Measurements from ENCODE around the gene TSR3.

Gene TSR3

DNA sequence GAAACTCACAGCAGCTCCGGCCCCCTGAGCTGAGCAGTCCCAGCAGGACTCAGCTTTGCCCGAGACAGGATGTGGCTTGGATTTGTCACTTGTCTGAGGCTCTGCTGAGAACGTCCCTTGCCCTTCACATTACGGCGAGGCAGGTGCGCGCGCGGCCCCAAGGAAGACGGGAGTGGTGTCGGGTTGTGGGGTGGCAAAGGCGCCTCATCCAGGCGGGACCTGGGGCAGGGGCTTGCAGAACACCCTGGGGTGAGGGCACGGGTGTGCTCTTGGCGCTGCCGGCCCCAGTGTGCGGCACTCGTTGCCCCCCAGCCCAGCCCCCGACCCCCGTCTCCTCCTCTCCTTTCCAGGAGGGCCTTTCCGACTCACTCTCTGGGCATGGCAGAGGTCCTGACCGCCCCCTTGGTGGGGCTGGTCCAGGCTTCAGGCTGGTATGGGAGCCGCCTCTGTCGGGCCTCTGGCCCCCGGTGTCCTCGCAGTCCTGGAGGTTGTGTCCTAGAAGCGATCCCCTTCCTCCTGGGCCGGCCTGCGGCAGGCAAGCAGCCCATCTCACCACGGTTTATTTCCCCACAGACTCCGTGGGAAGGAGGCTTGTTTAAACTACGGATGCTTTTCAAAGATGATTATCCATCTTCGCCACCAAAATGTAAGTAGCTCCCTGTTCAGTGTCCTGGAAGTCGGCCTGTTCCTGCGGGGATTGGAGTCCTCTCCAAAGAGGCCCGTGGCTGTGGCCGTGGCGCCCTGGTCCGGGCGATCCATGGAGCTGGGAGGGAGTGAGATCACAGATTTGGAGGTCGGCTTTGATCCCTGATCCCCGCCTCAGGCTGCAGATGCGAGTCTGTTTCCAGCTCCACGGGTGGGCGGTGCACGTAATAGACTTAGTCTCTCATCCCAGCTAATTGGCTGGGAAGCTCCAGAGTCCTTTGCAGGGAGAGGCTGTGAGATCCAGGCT, 36.3 kb downstream of the TSR3 start:
- TF ChIP-seq ZFX (IDR thresholded peaks at IDR 0.05; ENCODE audit: borderline replicate concordance) = no peak
- no peak for TF ChIP-seq CTCF (IDR thresholded peaks at IDR 0.05)
- H3K27ac ChIP-seq = no peak overlapping the region

DNA sequence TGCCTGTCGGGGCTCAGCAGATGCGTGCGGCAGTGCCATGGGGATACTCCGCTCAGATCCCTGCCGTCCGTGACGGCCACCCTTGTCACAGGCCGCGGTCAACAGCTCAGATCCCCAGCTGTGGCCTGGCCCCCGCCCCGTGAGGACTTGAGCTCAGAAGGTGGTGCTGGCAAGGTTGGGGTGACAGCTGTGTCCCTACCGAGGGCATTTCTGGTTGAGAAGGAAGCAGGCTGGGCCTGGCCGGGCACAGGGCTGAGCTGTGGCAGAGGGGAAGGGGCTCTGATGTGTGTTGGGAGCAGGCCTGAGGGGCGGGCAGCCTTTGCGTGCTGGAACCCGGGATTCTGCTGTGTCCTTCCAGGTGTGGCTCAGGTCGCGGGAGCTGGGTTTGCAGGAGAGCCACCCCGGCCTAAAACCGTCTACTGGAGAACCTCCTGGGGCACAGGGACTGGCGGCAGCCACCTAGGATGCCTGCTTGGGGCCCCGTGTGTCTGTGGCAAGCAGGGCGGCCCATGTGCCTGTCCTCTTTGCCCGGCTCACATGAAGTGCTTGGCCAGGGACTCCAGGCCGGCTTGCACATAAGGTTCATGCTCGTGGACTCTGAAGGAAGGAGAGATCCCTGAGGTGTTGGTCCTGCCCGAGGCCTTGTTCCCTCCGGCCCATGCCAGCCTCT, 37.1 kb downstream of the TSR3 start:
- TF ChIP-seq ZFX (IDR thresholded peaks at IDR 0.05; ENCODE audit: borderline replicate concordance) = no peak
- TF ChIP-seq CTCF (IDR thresholded peaks at IDR 0.05) = no peak
- H3K27ac ChIP-seq = no peak overlapping the region

DNA sequence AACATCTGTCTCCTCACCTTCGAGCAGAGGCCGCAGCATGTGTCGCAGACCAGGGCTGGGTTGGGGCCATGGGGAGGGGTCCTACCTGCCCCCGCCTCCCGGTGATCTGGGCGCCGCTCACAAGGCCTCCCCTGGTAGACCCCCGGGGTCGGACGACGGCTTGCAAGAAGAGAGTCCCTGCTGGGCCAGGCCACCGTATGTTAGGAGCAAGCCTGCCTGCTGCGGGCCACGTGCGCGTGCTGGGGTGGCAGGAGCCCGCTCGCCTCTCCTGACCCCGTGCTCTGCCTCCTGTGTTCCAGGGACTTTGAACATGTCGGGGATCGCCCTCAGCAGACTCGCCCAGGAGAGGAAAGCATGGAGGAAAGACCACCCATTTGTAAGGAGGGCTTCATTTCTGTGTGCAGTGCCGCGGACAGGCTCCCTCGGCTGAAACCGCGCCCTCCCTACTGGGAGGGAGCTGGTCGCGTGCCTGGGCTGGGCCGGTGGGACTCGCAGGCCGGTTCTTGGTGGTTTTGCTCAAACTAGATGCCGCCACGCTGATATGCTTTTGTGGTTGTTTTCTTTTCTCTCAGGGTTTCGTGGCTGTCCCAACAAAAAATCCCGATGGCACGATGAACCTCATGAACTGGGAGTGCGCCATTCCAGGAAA, 37.8 kb downstream of the TSR3 start:
- H3K27ac ChIP-seq = no peak overlapping the region
- no peak for TF ChIP-seq ZFX (IDR thresholded peaks at IDR 0.05; ENCODE audit: borderline replicate concordance)
- no peak for TF ChIP-seq CTCF (IDR thresholded peaks at IDR 0.05)

GRCh38 chr16:1312903-1313302, 38.8 kb downstream of the TSR3 start:
- TF ChIP-seq CTCF (IDR thresholded peaks at IDR 0.05) = no peak
- no peak for TF ChIP-seq ZFX (IDR thresholded peaks at IDR 0.05; ENCODE audit: borderline replicate concordance)
- no peak overlapping the region for H3K27ac ChIP-seq

GRCh38 chr16:1312467-1312816, 39.2 kb downstream of the TSR3 start:
- TF ChIP-seq CTCF (IDR thresholded peaks at IDR 0.05) = no peak
- TF ChIP-seq ZFX (IDR thresholded peaks at IDR 0.05; ENCODE audit: borderline replicate concordance) = no peak
- H3K27ac ChIP-seq = no peak overlapping the region

DNA sequence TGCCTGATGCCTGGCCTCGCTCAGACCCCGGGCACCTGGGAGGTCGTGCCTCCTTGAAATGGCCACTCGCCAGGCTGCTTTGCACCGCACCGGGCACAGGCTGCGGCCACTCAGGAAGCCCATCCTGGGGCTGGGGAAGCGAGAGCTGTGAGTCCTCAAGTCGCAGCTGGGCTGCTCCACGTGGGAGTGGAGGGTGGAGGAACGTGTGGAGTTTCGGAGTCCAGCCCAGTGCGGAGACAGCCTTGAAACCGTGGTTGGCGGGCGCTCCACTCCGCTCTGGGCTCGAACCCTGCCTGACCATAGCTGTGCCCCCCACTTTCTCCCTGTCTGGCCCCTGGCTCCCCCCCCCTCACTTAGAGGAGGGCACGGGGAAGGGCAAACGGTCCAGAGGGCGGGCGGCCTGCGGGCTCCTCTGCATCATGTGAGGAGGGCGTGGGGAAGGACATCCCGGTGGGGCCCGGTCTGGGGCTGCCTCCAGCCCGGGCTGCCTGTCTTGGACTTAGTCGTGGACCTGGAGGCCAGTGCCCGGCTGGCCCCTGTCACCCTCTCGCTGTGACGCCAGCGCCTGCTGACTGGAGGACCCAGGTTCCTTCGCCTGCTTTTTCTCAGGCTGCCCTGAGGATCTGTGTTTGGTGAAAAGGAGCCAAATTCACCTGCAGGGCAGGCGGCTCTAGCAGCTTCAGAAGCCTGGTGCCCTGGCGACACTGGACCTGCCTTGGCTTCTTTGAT, 39.8 kb downstream of the TSR3 start:
- TF ChIP-seq CTCF (IDR thresholded peaks at IDR 0.05) (no peak), ZFX (IDR thresholded peaks at IDR 0.05; ENCODE audit: borderline replicate concordance) (no peak)
- peak overlapping the region; percentile 95; the same call in 1 of the 2 replicates for H3K27ac ChIP-seq

Measured in 22Rv1 (cell line).